GM15510 (cell line): ENCODE data around the gene USP36.

Source experiments
- POLR2A ChIP-seq: IDR thresholded peaks from 3 replicates; pipeline ENCODE4 v1.6.1; 2011; ENCODE audit warnings: borderline replicate concordance; ENCODE audit not compliant: insufficient read length; ENCODE audit errors: extremely low read depth

USP36 gene

GRCh38 chr17:78781104-78781892, 59.3 kb downstream of the USP36 start:
- no peak for TF ChIP-seq POLR2A

GRCh38 chr17:78780335-78780734, 60.3 kb downstream of the USP36 start:
- TF ChIP-seq POLR2A = no peak

GRCh38 chr17:78779850-78780249, 60.8 kb downstream of the USP36 start:
- TF ChIP-seq POLR2A = peak; percentile 30

- no peak for TF ChIP-seq POLR2A
These were observed 62.7 kb downstream of the USP36 start for GRCh38 chr17:78777881-78778280.

- peak; percentile 42 for TF ChIP-seq POLR2A
These were observed 65.5 kb downstream of the USP36 start for GRCh38 chr17:78774956-78775571.

GRCh38 chr17:78774453-78774852, 66.2 kb downstream of the USP36 start:
- TF ChIP-seq POLR2A = no peak

GRCh38 chr17:78771758-78772382, 68.7 kb downstream of the USP36 start:
- TF ChIP-seq POLR2A = no peak

GRCh38 chr17:78769196-78769773, 71.3 kb downstream of the USP36 start:
- no peak for TF ChIP-seq POLR2A

- no peak for TF ChIP-seq POLR2A
These were observed 72.8 kb downstream of the USP36 start for GRCh38 chr17:78767806-78768205.

- no peak for TF ChIP-seq POLR2A
These were observed 73.8 kb downstream of the USP36 start for GRCh38 chr17:78766743-78767294.

- no peak for TF ChIP-seq POLR2A
These were observed 74.4 kb downstream of the USP36 start for GRCh38 chr17:78766225-78766624.

GRCh38 chr17:78765821-78766220, 74.8 kb downstream of the USP36 start:
- TF ChIP-seq POLR2A = no peak

GRCh38 chr17:78764871-78765270, 75.7 kb downstream of the USP36 start:
- TF ChIP-seq POLR2A = no peak

GRCh38 chr17:78763561-78763960, 77.1 kb downstream of the USP36 start:
- TF ChIP-seq POLR2A = no peak

- no peak for TF ChIP-seq POLR2A
These were observed 78.7 kb downstream of the USP36 start for GRCh38 chr17:78761789-78762406.

GRCh38 chr17:78759969-78760352, 80.7 kb downstream of the USP36 start:
- TF ChIP-seq POLR2A = no peak
